Keratinocyte (primary cell): Measurements from ENCODE around the gene NDUFA9.

Source experiments
- CTCF ChIP-seq, 3 experiments: IDR thresholded peaks in 1 of 3; conservative IDR thresholded peaks in 1 of 3; optimal IDR thresholded peaks in 1 of 3; 2 replicates in 2 of 3; 3 replicates in 1 of 3; pipeline versions ENCODE3 to v1.5.1; 2011; ENCODE audit warnings: low read length in 3 of 3, mild to moderate bottlenecking in 3 of 3, moderate library complexity in 2 of 3, control low read depth in 1 of 3, inconsistent platforms in 1 of 3; ENCODE audit not compliant: insufficient read depth in 2 of 3; ENCODE audit errors: extremely low read depth in 1 of 3
- EZH2 ChIP-seq: IDR thresholded peaks from one replicate; pipeline ENCODE4 v1.6.1; 2012; ENCODE audit warnings: inconsistent platforms, mild to moderate bottlenecking, low read length, moderate library complexity

GRCh38 chr12:4653691-4654090 lies 4.8 kb downstream of the NDUFA9 start:
- TF ChIP-seq CTCF (optimal IDR thresholded peaks at IDR 0.05 in 1 of 3, IDR thresholded peaks at IDR 0.05 in 1 of 3, conservative IDR thresholded peaks at IDR 0.05 in 1 of 3; ENCODE audit: extremely low read depth in 1 of 3, insufficient read depth in 2 of 3, low read length in 3 of 3) (no peak), EZH2 (no peak)
